ENCODE results near the gene NOTCH2. TPM values are rescaled to one million over a fixed set of nuclear protein-coding genes. Genes with fewer than 3 reads are reported as not detected.

The NOTCH2 gene
- polyA plus RNA-seq, 3 donors, result 47.3 to 108 (median 86.6) TPM

DNA sequence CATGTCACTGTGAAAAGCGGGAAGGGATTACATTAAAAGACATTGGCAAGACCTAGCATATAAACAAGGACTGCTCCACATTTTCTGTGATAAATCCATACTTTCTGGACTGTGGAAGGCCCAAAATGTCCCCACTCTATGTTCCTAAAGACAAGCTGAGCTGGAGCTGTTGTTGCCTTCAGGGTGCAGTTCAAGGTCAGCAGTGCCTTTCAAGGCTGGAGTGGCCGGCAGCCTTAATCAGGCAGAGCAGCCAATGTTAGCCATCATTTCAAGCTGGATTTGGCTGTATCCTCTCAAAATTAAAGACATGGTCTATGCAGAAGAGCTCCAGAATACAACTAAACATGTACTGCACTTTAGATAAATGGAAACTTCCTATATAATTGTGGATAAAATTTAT, 102.8 kb downstream of the NOTCH2 start:
- Mint-ChIP-seq H3K36me3 (peaks cover 93 to 97% of the 10 kb centered on the region in 2 donors), H3K9me3 (peaks cover 0 to 2% (median 0%) of the 10 kb centered on the region in 7 donors), H3K4me3 (no peak overlapping the region), H3K27me3 (ENCODE audit: low read depth in 3 of 3) (peaks cover 0 to 4% (median 0%) of the 10 kb centered on the region in 3 donors), H3K27ac (peak overlapping the region in 1 of 7 donors; percentile 80), H3K4me1 (peaks cover 7% of the 10 kb centered on the region)
- Histone ChIP-seq H3K4me3 (replicated peaks in 1 of 3; ENCODE audit: low read depth in 2 of 3, low read length in 3 of 3) (no peak overlapping the region), H3K9me3 (replicated peaks in 1 of 2; ENCODE audit: control insufficient read depth in 1 of 2, insufficient read depth in 1 of 2, low read length in 2 of 2) (no peaks in the 10 kb centered on the region), H2AFZ (ENCODE audit: insufficient read depth, low read depth, low read length, poor library complexity, severe bottlenecking) (no peak overlapping the region), H3K36me3 (replicated peaks in 1 of 2; ENCODE audit: control insufficient read depth in 1 of 2, insufficient read depth in 2 of 2, low read length in 2 of 2) (peaks cover 99 to 100% of the 10 kb centered on the region in 2 donors), H3K9ac (ENCODE audit: insufficient read depth, low read length, poor library complexity, severe bottlenecking) (no peak overlapping the region), H3K79me2 (ENCODE audit: insufficient read depth, low read length) (peaks cover 54% of the 10 kb centered on the region), H3K27me3 (ENCODE audit: control insufficient read depth in 2 of 2, insufficient read depth in 2 of 2, low read length in 2 of 2) (no peaks in the 10 kb centered on the region), H3K27ac (ENCODE audit: low read depth in 1 of 2, low read length in 2 of 2) (peak overlapping the region in 1 of 2 donors; percentile 52), H4K20me1 (ENCODE audit: insufficient read depth, low read length) (peaks cover 100% of the 10 kb centered on the region), H3K4me1 (ENCODE audit: control insufficient read depth in 1 of 2, insufficient read depth in 2 of 2, low read length in 2 of 2) (peaks cover 0 to 7% of the 10 kb centered on the region in 2 donors), H3K4me2 (replicated peaks; ENCODE audit: extremely low read depth, low read length, poor library complexity, severe bottlenecking) (no peak overlapping the region)
- TF ChIP-seq, protein P1, sequence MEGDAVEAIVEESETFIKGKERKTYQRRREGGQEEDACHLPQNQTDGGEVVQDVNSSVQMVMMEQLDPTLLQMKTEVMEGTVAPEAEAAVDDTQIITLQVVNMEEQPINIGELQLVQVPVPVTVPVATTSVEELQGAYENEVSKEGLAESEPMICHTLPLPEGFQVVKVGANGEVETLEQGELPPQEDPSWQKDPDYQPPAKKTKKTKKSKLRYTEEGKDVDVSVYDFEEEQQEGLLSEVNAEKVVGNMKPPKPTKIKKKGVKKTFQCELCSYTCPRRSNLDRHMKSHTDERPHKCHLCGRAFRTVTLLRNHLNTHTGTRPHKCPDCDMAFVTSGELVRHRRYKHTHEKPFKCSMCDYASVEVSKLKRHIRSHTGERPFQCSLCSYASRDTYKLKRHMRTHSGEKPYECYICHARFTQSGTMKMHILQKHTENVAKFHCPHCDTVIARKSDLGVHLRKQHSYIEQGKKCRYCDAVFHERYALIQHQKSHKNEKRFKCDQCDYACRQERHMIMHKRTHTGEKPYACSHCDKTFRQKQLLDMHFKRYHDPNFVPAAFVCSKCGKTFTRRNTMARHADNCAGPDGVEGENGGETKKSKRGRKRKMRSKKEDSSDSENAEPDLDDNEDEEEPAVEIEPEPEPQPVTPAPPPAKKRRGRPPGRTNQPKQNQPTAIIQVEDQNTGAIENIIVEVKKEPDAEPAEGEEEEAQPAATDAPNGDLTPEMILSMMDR (IDR thresholded peaks at IDR 0.05), result no peak
- intact Hi-C loops (cut with micrococcal nuclease), result no loop called here
- WGBS (ENCODE audit: insufficient coverage), result 100% methylated on average over 1 of the region's 2 CpGs
- DNase-seq, result no peak

- Histone ChIP-seq H3K4me1 (ENCODE audit: control insufficient read depth in 1 of 2, insufficient read depth in 2 of 2, low read length in 2 of 2) (peaks cover 0 to 7% of the 10 kb centered on the region in 2 donors), H3K79me2 (ENCODE audit: insufficient read depth, low read length) (peaks cover 48% of the 10 kb centered on the region), H4K20me1 (ENCODE audit: insufficient read depth, low read length) (peaks cover 100% of the 10 kb centered on the region), H3K27ac (ENCODE audit: low read depth in 1 of 2, low read length in 2 of 2) (peak overlapping the region in 1 of 2 donors; percentile 52), H2AFZ (ENCODE audit: insufficient read depth, low read depth, low read length, poor library complexity, severe bottlenecking) (no peak overlapping the region), H3K4me3 (replicated peaks in 1 of 3; ENCODE audit: low read depth in 2 of 3, low read length in 3 of 3) (no peak overlapping the region), H3K9me3 (replicated peaks in 1 of 2; ENCODE audit: control insufficient read depth in 1 of 2, insufficient read depth in 1 of 2, low read length in 2 of 2) (no peaks in the 10 kb centered on the region), H3K27me3 (ENCODE audit: control insufficient read depth in 2 of 2, insufficient read depth in 2 of 2, low read length in 2 of 2) (no peaks in the 10 kb centered on the region), H3K4me2 (replicated peaks; ENCODE audit: extremely low read depth, low read length, poor library complexity, severe bottlenecking) (no peak overlapping the region), H3K9ac (ENCODE audit: insufficient read depth, low read length, poor library complexity, severe bottlenecking) (no peak overlapping the region), H3K36me3 (replicated peaks in 1 of 2; ENCODE audit: control insufficient read depth in 1 of 2, insufficient read depth in 2 of 2, low read length in 2 of 2) (peaks cover 99 to 100% of the 10 kb centered on the region in 2 donors)
- Mint-ChIP-seq H3K4me3 (no peak overlapping the region), H3K27me3 (ENCODE audit: low read depth in 3 of 3) (peaks cover 0 to 4% (median 0%) of the 10 kb centered on the region in 3 donors), H3K4me1 (peaks cover 7% of the 10 kb centered on the region), H3K36me3 (peaks cover 89 to 97% of the 10 kb centered on the region in 2 donors), H3K9me3 (peaks cover 0 to 2% (median 0%) of the 10 kb centered on the region in 7 donors), H3K27ac (peak overlapping the region in 3 of 7 donors; percentile 16 to 80 (median 63))
- intact Hi-C loops (cut with micrococcal nuclease), result no loop called here
- TF ChIP-seq, protein P1 (IDR thresholded peaks at IDR 0.05), result no peak
- no CpG with 5 or more reads among the region's 4 CpGs for WGBS (ENCODE audit: insufficient coverage)
- DNase-seq, result no peak
These were observed 103.4 kb downstream of the NOTCH2 start for GRCh38 chr1:119966020-119966419.
